ENCODE data around the gene HSBP1L1. TPM values are rescaled to one million over a fixed set of nuclear protein-coding genes. Genes with fewer than 3 reads are reported as not detected.

HSBP1L1 gene
- total and polyA plus RNA-seq, 2 of the 13 experiments (the other 11 are each of a cell fraction or from before 2014, with no cell fraction given), result 22.6 to 45.1 TPM

DNA sequence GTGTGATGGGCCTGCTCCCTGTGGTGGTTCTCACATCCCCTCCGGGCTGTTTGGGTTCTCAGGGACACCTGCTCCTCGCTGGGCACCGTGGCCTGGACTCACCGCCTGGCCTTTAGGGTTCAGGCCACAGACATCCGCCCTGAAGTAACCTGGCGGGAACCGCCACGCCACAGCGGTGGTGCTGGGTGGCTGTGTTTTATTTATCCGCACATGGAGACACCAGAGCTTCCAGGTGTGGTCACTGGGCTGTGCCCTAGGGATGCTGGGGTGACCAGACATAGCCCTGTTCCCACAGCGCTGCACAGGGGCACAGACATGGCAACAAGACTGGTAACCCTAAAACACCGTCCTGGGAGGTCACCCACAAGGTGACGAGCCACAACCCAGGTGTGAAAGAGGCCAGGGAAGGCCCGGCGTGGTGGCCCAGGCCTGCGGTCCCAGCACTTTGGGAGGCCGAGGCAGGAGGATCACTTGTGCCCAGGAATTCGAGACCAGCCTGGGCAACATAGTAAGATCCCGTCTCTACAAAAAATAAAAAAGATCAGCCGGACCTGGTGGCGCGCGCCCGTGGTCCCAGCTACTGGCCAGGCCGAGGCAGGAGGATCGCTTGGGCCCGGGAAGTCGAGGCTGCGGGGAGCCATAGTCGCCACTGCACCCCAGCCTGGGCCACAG is 649 bp upstream of the HSBP1L1 start (continued):
- TF ChIP-seq ZBTB44 (CRISPR knock-in tag; IDR thresholded peaks at IDR 0.05), result no peak
- TF ChIP-seq, protein P1, sequence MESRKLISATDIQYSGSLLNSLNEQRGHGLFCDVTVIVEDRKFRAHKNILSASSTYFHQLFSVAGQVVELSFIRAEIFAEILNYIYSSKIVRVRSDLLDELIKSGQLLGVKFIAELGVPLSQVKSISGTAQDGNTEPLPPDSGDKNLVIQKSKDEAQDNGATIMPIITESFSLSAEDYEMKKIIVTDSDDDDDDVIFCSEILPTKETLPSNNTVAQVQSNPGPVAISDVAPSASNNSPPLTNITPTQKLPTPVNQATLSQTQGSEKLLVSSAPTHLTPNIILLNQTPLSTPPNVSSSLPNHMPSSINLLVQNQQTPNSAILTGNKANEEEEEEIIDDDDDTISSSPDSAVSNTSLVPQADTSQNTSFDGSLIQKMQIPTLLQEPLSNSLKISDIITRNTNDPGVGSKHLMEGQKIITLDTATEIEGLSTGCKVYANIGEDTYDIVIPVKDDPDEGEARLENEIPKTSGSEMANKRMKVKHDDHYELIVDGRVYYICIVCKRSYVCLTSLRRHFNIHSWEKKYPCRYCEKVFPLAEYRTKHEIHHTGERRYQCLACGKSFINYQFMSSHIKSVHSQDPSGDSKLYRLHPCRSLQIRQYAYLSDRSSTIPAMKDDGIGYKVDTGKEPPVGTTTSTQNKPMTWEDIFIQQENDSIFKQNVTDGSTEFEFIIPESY (CRISPR knock-in tag; IDR thresholded peaks at IDR 0.05), result peak; percentile 74; the same call in 1 of the 2 replicates
- peak; percentile 74 for TF ChIP-seq ZMYM3 (CRISPR knock-in tag; IDR thresholded peaks at IDR 0.05)
- TF ChIP-seq ASH2L (IDR thresholded peaks at IDR 0.05; ENCODE audit: insufficient read length, low read depth, low read length), result peak; percentile 3
- no peak for TF ChIP-seq ZFYVE20 (CRISPR knock-in tag; IDR thresholded peaks at IDR 0.05; ENCODE audit: borderline replicate concordance, low read depth)
- no peak for TF ChIP-seq MTA3 (CRISPR knock-in tag; IDR thresholded peaks at IDR 0.05)
- no peak for TF ChIP-seq KAT8 (CRISPR knock-in tag; IDR thresholded peaks at IDR 0.05)
- TF ChIP-seq ZBTB49 (CRISPR knock-in tag; IDR thresholded peaks at IDR 0.05; ENCODE audit: borderline replicate concordance), result no peak

All from HepG2 (cell line).